ENCODE data around the gene ADGRD1.

Gene ADGRD1

DNA sequence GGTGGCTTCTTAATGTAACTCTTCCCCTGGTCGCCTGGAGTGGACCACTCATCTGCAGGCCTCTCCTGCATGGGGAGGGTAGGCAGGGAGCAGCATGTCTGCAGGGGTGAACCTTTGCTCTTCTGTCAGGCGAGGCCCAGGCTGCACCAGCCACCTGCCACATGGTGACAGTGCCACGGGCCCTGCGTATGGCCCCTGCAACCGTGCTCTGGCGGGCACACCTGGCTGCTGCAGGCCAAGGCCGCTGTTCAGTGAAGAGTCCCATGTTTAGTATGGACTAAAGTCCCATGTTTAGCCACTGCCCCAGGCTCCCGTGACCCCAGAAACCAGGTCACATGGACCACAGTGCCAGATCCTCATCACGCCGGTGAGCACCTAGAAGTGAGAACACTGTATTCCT is 187.0 kb downstream of the ADGRD1 start:
- DNase-seq = no peak

DNA sequence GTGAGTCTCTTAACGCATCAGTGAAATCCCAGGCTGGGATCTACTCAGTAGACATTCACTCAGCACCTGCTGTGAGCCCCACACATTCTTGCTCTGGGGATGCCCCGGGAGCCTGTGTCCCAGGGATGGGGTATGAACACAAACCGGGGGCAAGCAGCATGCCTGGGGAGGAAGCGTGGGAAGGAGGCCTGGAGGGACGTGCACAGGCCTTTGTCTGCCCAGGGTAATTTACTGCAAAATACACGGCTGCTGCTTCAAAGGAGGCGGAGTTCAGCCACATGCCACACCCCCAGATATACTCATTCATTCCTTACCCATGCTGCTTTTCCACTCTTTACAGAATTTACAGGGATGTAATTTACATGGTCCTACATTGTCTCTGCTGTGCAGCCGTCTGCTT is 187.8 kb downstream of the ADGRD1 start:
- no peak for DNase-seq

DNA sequence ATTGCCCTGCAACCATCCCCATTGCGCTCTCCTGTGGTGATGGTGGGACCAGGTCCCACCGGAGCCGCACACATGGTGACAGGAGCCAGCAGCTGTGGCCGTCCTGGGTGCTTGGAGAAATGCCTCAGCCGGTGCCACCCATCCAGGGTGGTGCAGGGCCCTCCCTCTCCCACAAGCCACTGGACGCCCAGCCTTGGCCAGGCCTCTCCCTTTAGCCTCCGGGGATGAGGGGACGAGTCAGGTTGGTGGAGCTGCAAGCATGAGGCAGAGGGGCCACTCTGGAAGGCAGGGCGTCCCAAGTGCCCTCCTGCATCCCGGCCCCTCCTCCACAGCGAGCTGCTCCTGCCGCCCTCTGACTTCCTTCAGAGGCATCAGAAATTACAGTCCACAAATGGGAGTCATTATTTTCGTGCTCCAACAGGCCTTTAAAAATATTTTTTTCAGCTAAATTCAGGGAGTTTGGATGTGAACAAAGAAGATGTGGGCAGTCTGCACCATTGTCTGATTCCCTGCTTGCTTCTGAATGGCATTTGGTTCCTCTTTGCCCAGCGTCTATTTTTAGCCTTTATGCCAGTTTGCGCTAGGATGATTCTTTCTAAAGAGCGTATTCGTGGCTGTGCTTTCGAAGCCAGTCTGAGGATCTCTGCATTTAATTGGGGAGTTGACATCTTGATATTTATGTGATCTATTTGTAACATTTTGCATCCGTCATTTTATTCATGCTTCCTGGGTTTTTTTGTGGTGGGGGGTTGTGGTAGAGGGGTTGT is 189.4 kb downstream of the ADGRD1 start:
- DNase-seq = peak in 1 of 2 donors; percentile 48

DNA sequence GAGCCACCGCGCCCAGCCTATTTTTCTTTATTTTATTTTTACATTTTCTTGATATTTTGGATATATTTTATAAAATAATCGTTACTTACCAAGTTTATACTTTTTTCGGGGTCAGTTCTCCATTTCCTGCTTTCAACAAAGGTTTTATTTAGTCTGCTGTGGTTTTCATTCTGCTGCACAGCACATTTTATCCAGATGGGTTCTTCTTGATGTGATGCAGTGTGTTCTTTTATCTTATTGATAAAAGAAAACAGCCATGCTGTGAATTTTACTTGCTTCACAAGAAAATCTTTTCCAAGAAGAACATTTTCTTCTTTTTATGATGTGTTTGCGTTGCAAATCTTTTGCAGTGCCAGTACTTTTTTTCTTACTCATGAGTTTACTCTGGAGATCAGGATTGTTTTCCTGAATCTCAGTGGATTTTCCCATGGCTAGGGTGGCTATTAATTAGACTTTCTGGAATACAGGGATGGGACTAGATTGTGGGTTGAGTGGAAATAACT is 192.5 kb downstream of the ADGRD1 start:
- no peak for DNase-seq

DNA sequence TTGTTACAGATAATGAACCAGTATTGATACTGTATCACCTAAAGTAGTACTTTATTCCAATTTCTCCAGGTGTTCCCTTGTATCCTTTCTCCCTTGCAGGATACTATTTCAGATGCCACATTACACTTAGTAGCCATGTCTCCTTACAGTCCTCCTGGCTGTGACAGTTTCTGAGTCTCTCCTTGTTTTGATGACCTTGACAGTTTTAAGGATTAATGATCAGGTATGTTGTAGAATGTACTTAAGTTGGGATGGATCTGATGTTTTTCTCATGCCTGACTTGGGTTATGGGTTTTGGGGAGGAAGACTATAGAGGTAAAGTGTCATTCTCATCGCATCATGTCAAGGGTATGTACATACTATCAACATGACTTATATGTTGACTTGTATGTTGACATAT is 193.6 kb downstream of the ADGRD1 start:
- DNase-seq = no peak

DNA sequence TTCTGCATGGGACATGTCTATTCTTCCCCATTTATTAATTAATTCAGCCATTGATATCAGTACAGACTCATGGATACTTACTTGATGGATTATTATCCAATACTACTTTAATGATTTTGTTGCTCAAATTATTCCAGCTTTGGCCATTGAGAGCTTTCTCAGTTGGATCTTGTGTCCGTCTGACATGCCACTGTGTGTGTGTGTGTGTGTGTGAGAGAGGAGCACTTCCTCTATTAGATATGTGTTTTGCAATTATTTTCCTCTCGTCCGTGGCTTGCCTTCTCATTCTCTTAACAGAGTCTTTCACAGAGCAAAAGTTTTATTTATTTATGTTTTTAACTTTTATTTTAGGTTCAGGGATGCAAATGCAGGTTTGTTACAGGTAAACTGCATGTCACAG is 194.2 kb downstream of the ADGRD1 start:
- DNase-seq = peak in 1 of 2 donors; percentile 33

GRCh38 chr12:131151558-131152345 is 198.0 kb downstream of the ADGRD1 start:
- no peak for DNase-seq

DNA sequence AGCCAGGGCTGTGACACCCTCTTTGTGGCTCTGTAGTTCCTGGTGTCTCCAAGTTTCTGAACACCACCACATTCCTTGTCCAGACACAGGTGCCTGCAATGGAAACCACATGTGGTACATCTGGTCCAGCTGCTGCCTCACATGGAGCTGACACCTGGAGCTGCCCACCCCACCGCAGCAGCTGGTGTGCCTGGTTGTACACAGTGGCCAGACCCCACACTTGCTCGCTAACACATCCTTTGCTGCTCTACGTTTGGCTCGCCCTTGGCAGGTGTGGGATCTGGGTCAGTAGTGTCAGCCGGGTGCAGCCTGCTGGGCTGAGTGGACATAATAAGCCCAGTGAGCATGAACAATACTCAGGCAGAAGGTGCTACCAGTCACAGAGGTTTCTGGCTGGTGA is 198.9 kb downstream of the ADGRD1 start:
- no peak for DNase-seq

- DNase-seq = no peak
Observed at GRCh38 chr12:131153016-131153415, 199.3 kb downstream of the ADGRD1 start.

DNA sequence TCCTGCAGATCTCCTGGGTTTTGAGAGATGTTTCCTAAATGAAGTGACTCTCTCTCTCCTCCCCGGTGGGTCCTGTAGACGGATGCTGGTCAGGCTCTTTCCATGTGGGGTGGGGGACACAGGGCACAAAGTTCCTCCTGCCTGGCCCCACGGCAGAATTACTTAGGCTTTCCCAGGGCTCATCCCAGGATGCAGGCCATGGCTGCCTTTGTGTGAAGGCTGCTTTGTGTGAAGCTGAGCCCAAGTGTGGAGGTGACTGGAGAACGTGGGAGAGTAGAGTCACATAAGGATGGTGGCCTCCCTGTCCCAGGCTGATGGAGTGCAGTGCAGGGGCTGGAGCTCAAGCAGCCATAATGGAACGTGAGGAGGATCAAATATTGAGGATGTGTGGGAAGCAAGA is 200.2 kb downstream of the ADGRD1 start:
- DNase-seq = no peak

GRCh38 chr12:131155131-131155530 is 201.4 kb downstream of the ADGRD1 start:
- no peak for DNase-seq

- no peak for DNase-seq
Observed at GRCh38 chr12:131157743-131158142, 204.0 kb downstream of the ADGRD1 start.

- DNase-seq = no peak
Observed at GRCh38 chr12:131159660-131160059, 206.0 kb downstream of the ADGRD1 start.

DNA sequence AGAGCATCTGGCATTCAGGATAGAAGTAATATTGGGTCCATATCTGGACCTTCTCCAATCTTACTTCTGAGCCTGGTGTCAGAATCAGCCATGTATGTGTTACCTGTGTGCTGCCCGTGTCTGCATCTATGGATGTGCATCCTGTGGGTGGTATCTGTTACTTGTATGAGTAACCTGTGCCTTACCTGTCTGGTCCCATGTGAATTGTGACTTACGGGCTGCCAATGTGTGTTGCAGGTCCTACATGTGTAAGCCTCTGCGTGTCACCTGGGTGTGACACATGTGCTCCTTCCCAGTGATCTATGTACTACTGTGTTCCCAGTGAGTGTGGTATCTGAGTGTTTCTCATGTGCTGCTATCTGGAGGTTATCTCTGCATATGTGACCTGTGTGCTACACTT is 208.4 kb downstream of the ADGRD1 start:
- no peak for DNase-seq

DNA sequence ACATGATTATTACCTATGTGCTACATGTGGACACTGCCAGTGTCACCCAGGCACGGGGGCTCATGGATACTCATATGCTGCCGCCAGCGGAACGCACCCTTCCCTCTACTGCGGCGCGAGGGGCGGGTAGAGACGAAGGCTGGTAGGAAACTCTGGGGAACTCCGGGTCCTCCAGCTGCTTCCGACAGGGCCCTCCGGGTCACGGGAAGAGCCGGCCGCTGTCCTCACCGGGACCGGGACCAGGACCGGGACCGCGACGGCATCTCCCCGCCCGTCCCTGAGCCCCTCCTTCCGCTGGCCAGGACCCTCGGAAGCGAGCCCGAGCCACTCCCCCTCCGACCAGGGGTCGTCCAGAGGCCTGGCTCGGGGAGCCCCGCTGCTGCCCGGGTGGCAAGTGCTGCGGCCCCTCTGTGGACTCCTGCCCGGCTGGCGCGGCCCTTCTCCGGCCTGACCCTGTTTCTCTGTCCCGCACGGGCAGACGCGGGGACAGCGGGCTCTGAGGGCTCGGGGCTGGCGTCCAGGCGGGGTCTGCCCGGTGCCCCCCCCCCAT is 209.6 kb downstream of the ADGRD1 start:
- no peak for DNase-seq

DNA sequence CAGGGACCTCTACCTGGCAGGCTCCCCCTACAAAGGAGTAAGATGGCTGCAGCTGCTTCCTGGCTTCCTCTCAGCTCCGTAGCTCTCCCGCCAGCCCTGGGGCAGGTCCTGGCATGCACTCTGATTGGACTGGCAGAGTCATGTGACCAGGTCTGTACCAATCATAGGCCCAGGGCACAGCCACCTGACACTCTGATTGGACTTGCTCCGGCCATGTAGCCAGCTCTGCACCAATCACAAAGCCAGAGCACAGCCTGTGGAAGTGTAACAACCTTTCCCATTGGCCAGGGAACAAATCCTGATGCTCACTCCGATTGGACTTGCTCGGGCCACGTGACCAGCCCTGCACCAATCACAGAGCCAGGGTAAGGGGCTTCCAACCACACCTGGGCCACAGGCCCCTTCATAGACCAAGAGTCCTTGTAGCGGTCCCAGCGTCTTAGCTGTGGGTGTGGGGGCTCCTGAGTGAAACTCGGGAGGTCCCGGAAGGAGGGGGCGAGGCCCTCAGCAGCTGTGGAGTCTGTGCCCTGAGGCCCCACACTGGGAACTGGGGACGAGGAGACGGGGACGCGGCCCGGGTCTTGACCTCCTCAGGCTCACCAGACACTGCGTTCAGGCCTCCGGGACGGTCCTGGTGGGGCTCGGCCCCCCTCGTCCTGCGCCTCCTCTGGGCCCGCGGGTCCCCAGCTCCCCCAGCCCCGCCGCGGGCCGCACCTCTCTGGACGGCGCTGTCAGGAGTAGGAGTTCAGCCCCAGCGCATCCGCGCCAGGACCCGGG is 210.6 kb downstream of the ADGRD1 start:
- DNase-seq = no peak

- DNase-seq = no peak
Observed at GRCh38 chr12:131166717-131167116, 213.0 kb downstream of the ADGRD1 start.

GRCh38 chr12:131167334-131167733 is 213.6 kb downstream of the ADGRD1 start:
- no peak for DNase-seq

- no peak for DNase-seq
Observed at GRCh38 chr12:131171029-131171428, 217.3 kb downstream of the ADGRD1 start.

DNA sequence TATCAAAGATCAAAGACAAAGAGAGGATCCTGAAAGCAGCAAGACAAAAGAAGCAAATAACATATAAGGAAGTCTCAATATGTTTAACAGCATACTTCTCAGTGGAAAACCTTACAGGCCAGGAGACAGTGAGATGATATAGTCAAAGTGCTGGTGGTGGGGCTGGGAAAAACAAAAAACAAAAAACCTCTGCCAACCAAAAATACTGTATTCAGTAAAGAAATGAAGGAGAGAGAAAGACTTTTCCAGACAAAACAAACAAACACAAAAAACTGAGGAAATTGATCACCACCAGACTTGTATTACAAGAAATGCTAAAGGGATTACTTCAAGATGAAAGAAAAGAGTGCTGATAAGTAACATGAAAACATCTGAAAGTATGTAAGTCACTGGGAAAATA is 221.2 kb downstream of the ADGRD1 start:
- DNase-seq = no peak

DNA sequence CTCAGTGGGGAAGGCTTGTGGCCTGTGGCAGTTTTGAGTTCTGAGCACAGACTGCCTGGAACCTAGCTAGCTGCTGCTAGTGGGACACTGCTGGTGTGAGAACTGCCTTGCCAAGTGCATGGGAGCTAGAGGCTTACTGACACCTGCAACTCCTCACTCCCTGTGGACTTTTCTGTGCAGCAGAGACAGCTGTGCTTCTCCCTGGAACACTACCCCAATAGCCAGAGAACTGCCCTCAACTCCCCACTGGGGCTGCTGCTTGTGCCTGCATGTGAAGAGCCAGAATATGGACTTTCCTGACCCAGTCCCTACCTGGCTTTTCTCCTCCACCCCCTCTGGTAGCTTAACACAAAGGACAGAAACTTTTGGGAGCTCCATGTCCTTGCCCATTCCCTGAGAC is 222.6 kb downstream of the ADGRD1 start:
- DNase-seq = no peak

- DNase-seq = no peak
Observed at GRCh38 chr12:131176926-131177325, 223.2 kb downstream of the ADGRD1 start.

- DNase-seq = no peak
Observed at GRCh38 chr12:131177599-131177998, 223.9 kb downstream of the ADGRD1 start.

Data from bone marrow (tissue), 2 donors.